ENCODE measurements around the gene KCNH4.

- TF ChIP-seq POLR2AphosphoS5 (IDR thresholded peaks at IDR 0.05; ENCODE audit: low read depth, low read length) (no peak), POLR2A (IDR thresholded peaks at IDR 0.05; ENCODE audit: low read depth, low read length) (no peak), POU2F2 (IDR thresholded peaks at IDR 0.05; ENCODE audit: low read depth, low read length) (no peak), TAF1 (IDR thresholded peaks at IDR 0.05; ENCODE audit: low read depth, low read length) (no peak), SPI1 (IDR thresholded peaks at IDR 0.05; ENCODE audit: low read depth, low read length) (no peak), PAX5 (IDR thresholded peaks at IDR 0.05; ENCODE audit: insufficient read depth, low read length, severe bottlenecking) (no peak)
These were observed 12.4 kb upstream of the KCNH4 start for GRCh38 chr17:42193216-42193968.

Data from GM12891 (cell line).